IPS-NIHi7 (cell line): ENCODE measurements around the gene GOLGA6L6.
"Not testable (repeated sequence)": the region's sequence is repeated elsewhere in the genome, so short reads cannot be mapped to it uniquely, and the experiment has no call there.

Experiments used
- DNase-seq: peaks from one replicate; pipeline ENCODE4 v3.0.0; 2012; ENCODE audit warnings: mixed read lengths; ENCODE audit errors: extremely low spot score

The GOLGA6L6 gene, protein sequence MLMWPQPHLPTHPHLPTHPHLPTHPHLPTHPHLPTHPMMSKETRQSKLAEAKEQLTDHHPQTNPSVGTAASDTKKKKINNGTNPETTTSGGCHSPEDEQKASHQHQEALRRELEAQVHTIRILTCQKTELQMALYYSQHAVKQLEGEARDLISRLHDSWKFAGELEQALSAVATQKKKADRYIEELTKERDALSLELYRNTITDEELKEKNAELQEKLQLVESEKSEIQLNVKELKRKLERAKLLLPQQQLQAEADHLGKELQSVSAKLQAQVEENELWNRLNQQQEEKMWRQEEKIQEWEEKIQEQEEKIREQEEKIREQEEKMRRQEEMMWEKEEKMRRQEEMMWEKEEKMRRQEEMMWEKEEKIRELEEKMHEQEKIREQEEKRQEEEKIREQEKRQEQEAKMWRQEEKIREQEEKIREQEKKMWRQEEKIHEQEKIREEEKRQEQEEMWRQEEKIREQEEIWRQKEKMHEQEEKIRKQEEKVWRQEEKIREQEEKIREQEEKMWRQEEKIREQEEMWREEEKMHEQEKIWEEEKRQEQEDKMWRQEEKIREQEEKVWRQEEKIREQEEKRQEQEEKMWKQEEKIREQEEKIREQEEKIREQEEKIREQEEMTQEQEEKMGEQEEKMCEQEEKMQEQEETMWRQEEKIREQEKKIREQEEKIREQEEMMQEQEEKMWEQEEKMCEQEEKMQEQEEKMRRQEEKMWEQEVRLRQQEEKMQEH

DNA sequence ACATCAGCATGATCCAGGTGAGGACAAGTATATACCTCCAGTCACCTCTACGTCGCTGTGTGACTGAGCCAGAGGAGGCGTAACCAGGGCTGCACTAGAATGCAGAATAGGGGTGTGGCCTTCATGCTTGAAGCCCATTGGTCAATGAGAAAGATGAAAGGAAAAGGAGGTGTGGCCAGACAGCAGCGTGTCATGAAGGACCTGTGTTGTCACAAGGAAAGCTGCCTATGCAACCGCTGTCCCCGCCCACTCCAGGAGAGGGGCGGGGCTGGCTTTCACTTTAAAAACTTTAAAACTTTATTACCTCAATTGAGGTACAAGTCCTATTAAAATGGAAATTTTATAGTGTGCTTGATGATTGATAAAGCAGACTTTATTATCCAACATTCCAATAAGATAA is at the start of gene GOLGA6L6:
TSS of gene GOLGA6L6 (minus strand) at position 101 of the 400 bp plus-strand sequence. CDS start at position 10, 91 bp downstream.
- DNase-seq, result not testable (repeated sequence)

DNA sequence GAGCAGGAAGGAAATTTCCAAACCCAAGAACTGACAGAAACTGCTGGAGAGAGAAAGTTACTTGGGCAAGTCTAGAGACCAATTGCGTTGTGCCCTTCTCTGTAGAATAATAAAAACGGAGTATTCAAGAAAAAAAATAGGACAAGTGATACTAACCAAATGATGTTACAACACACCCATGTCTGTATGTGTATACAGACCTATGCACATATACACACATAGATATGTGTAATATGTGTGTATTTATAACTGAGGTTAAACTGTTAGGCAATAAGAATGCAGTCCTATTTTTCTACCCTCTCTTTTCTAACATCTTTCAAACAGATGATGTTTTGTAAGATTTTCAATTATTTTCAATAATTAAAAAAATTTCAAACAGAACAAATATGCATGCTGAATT is 48.5 kb upstream of the GOLGA6L6 start:
- DNase-seq, result not testable (repeated sequence)

DNA sequence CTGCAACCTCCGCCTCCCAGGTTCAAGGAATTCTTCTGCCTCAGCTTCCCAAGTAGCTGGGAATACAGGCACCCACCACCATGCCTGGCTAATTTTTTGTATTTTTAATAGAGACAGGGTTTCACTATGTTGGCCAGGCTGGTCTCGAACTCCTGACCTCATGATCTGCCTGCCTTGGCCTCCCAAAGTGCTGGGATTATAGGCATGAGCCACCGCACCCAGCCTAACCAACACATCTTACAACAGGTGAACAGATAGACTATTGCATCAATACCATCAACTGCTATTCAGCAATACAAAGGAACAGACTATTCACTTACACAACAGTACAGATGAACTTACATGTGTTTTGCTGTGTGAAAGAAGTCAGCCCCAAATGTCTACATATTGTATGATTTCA is 45.2 kb upstream of the GOLGA6L6 start:
- not testable (repeated sequence) for DNase-seq

DNA sequence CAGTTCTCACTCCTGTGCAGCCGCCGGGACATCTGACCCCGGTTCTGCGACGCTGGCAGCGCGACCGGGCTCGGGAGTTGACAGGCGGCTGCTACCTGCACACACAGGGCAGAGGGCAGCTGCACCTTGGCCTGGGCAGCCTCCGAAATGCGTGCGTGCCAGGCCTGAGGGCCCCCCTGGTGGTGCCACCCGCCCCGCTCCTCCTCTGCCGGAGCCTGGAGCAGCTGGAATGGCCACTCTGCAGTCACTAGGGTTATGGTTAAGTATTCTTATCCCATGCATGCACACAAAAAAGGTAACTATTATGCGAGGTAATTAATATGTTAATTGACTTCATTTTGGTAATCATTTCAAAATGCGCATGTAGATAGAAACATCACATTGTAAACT is 41.1 kb upstream of the GOLGA6L6 start:
- DNase-seq, result not testable (repeated sequence)

DNA sequence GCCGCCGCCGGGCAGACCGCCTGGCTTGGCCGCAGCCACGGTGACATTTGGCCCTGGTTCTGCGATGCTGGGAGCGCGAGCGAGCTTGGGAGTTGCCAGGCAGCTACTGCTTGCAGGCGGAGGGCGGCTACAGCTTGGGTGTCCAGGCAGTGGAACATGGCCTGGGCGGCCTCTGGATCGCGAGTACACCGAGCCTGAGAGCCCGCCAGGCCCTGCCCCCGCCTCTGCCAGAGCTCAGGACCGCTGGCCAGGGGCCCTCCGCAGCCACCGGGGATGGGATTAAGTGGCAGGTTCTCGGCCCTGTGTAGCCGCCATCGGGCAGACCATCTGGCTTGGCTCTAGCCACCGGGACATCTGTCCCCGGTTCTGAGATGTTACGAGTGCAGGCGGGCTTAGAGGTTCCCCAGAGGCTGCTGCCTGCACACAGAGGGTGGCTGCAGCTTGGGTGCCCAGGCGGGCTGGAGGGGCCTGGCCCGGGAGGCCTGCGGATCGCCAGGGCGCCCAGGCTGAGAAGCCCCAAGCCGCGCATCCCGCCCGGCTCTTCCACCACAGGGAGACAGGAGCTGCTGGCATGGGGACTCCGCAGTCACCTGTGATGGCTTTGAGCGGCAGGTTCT is 40.6 kb upstream of the GOLGA6L6 start:
- not testable (repeated sequence) for DNase-seq

DNA sequence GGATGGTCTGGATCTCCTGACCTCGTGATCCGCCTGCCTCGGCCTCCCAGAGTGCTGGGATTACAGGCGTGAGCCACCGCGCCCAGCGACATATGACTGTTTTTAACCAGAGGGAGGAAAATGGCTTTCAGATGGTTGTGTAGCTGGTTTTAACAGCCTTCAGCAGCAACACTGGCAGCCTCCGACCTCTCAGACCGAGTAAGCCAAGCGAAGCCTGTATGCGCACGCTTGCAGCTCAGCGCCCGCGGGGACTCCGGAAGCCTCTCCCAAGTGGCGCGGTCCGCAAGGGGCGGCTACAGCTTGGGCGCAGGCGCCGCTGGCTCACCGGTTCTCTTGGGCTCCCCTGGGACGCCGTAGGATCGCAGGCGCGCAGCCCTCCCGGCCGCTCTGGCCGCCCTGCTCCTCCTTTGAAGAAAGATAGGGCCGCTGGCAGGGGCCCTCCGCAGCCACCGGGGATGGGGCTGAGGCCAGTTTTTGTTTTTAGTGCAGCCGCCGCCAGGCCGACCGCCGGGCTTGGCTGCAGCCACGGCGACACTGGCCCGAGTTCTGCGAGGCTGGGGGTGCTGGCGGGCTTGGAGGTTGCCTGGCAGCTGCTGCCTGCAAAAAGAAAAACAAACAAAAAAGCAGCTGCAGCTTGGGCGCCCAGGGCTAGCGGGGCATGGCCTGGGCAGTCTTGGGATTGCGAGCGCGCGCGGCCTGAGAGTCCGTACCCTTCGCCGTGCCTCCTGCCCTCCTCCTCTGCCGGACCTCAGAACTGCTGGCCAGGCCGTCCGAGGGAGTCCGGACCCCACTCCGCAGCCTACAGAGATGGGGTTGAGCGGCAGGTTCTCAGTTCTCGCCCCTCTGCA is 39.9 kb upstream of the GOLGA6L6 start:
- DNase-seq, result not testable (repeated sequence)

DNA sequence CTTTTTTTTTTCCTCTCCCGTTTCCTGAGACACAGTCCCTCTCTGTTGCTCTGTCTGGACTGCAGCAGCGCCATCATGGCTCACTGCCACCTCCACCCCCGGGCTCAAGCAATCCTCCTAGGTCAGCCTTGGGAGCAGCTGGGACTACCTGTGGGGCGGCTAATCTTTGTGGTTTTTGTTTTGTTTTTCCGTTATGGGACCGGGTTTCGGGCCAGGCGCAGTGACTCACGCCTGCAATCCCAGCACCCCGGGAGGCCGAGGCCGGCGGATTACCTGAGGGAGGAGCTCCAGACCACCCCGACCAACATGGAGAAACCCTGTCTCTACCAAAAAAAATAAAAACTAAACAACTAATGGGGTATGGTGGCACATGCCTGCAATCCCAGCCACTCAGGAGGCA is 38.1 kb upstream of the GOLGA6L6 start:
- DNase-seq, result not testable (repeated sequence)

DNA sequence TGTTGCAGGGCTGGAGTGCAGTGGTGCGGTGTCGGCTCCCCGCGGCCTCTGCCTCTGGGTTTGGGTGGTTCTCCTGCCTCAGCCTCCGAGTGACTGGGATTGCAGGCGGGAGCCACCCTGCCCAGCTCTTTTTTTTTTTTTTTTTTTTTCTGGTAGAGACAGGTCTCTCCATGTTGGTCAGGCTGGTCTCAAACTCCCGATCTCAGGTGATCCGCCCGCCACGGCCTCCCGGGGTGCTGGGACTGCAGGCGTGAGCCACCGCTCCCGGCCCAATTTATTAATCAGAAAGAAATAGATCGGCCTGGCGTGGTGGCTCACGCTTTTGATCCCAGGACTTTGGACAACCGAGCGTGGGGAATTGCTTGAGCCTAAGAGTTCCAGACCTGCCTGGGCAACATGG is 9.7 kb upstream of the GOLGA6L6 start:
- not testable (repeated sequence) for DNase-seq

DNA sequence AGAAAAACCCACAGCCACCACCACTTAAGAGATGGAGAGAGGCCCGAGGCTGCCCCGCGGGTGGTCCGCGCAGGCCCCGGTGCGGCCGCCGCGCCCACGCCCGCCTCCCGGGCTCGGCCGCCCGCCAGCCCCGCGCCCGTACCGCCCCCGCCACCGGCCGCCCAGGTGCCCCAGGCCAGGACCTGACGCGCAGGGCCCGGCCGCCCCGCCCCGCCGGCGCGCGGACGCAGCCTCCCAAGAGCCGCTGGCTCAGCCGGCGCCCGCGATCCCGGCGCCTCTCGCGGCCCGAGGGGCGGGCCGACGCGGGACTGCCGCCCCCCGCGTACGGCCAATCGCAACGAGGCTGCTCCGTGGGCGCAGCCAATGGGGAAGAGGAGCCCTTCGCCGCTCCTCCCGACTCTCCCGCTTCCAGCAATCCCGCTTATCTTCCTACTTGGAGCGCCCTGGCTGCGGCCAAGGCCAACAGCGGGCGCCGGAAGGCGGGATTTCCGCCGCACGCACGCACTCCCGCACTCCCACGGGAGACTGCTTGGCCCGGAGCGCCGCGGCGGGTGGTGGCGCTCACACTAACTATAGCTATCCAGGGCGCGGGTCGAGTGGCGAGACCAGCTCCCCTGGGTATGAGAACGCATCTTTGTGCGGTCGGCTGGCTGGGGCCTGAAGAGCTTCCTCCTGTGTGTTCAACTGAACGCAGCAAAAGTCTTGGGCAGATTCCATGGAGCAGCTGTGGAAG is 35.5 kb downstream of the GOLGA6L6 start:
- not testable (repeated sequence) for DNase-seq

DNA sequence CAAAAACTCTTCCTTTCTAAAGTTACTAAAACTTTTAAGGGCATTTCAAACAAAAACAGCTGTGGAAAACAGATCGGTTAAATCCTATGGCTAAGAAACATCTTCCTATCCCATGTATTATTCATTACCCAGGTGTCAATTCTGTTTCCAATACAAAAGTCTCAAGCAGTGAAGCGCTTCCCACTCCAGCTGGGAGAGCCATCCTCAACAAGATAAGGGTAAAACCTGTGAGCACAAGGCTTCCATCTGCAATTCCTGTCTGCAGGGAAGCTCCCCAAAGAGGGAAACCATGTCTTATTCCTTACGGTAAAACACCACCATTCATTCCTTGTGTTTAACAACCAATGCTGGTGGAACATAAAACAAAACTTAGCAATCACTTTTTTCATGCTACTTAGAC is 38.8 kb downstream of the GOLGA6L6 start:
- DNase-seq, result not testable (repeated sequence)

DNA sequence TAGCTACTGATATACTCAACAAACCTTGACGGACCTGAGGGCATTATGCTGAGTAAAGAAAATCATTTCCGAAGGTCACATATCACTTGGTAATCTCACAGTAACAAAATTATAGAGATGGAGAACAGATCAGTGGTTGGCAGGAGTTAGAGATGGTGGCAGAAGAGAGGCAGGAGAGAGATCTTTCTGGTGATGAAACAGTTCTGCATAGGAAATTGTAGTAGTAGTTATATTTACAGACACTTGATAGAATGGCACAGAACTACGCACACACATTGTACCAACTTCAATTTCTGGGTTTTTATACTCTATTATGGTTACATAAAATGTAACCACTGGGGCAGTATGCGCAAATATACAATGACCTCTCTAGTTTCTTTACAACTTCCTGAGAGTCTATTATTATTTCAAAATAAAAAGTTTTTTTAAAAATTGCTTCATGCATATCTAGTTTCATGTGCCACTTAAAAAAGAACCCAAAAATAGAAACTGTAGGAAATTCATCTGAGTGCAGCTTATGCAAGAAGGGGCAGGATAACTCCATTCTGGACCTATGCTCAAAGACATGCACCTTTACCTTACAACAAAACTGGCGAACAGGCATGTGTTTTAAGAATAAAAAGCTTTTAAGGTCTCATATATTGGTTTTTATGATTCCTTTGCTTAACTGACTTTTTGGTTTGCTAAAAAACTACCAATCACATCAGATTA is 39.9 kb downstream of the GOLGA6L6 start:
- not testable (repeated sequence) for DNase-seq

DNA sequence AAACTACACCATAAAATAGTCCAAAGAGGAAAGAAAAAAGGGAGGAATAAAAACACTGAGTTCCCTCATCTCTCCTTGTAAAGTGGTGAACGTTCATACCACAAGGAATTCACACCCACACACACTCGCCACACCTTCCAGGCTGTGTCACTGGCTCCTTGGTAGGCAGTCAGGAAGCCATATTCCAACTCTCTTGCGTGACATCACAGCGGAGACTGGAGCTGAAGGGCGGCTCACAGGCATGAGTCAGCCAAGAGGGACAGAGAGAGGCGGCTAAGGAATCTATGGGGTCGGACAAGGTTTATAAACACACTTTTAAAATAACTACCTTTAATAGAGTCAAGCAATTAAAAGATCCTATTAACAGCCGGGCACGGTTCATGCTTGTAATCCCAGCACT is 43.8 kb downstream of the GOLGA6L6 start:
- not testable (repeated sequence) for DNase-seq

DNA sequence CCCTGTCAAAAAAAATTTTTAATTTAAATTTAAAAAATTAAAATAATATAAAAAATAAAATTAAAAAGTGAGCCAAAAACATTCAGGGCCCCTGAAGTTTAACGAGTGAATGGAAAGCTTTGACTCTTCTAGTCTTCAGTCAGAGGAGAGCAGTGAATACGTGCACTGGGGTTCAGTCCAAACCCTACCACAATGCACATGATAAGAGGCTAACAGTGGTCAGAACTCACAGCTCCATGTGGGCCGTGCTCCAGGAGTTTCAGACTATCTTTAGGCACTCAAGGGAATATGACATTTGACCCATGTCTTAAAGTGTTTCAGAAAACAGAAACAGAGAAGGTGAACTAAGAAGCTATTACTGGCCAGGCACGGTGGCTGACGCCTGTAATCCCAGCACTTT is 48.6 kb downstream of the GOLGA6L6 start:
- DNase-seq, result not testable (repeated sequence)

DNA sequence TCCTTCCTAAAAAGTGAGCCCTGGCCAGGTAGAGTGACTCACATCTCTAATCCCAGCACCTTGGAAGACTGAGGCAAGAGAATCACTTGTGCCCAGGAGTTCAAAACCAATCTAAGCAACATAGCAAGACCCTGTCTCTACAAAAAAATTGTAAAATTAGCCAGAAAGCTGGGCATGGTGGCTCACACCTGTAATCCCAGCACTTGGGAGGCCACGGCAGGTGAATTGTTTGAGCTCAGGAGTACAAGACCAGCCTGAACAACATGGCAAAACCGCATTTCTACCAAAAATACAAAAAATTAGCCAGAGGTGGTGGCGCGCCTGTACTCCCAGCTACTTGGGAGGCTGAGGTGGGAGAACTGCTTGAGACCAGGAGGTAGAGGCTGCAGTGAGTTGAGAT is 49.0 kb downstream of the GOLGA6L6 start:
- not testable (repeated sequence) for DNase-seq

DNA sequence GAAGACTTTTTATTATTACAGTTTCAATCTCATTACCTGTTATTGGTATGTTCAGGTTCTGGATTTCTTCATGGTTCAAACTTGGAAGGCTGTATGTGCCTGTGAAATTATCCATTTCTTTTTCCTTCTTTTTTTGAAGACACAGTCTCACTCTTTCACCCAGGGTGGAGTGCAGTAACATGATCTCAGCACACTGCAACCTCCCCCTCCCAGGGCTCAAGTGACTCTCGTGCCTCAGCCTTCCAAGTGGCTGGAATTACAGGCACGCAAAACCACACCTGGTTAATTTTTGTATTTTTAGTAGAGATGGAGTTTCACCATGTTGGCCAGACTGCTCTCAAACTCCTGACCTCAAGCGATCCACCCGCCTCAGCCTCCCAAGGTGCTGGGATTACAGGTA is 52.3 kb downstream of the GOLGA6L6 start:
- not testable (repeated sequence) for DNase-seq
